Measurements from ENCODE around the gene CLDN9.
A peak's percentile ranks its signal among the peaks of the same experiment; 100 is the strongest.

DNA sequence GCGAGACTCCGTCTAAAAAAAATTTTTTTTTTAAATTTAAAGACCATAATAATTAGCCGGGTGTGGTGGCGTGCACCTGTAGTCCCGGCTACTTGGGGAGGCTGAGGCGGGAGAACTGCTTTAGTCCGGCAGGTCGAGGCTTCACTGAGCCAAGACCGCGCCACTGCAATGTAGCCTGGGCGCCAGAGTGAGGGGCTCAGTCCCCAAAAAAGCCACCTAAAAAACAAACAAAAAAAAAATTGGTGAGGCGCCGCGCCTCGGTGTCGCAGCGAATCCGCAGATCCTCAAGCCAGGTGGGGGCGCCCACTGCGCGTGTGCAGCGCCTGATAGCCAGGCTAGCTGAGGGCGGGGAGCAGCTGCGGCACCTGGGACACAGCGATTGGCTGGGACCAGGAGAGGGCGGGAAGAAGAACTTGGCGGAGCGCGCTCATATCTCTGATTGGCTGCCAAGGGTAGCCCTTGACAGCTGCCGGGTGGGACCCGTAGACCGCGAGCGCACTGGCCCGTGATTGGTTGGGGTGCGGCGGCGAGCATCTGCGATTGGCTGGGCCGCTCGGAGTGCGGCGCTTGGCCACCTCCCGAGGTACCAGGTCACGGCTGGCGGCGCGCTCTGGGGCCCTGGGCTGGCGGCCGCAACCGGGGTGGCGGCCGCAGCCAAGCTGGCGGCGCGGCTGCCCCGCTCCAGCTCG lies 9.0 kb upstream of the CLDN9 start:
- TF ChIP-seq, protein P1, sequence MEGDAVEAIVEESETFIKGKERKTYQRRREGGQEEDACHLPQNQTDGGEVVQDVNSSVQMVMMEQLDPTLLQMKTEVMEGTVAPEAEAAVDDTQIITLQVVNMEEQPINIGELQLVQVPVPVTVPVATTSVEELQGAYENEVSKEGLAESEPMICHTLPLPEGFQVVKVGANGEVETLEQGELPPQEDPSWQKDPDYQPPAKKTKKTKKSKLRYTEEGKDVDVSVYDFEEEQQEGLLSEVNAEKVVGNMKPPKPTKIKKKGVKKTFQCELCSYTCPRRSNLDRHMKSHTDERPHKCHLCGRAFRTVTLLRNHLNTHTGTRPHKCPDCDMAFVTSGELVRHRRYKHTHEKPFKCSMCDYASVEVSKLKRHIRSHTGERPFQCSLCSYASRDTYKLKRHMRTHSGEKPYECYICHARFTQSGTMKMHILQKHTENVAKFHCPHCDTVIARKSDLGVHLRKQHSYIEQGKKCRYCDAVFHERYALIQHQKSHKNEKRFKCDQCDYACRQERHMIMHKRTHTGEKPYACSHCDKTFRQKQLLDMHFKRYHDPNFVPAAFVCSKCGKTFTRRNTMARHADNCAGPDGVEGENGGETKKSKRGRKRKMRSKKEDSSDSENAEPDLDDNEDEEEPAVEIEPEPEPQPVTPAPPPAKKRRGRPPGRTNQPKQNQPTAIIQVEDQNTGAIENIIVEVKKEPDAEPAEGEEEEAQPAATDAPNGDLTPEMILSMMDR (IDR thresholded peaks at IDR 0.05 in 8 of 11, conservative IDR thresholded peaks at IDR 0.05 in 3 of 11): peak; percentile 39 to 81 (median 63)
- peak; percentile 59 to 85 (median 78) for TF ChIP-seq POLR2AphosphoS5 (IDR thresholded peaks at IDR 0.05)

Data from spleen (tissue), 7 donors.